GM18870 (cell line): Measurements from ENCODE around the gene HSF5.
"Not testable (repeated sequence)": the region's sequence is repeated elsewhere in the genome, so short reads cannot be mapped to it uniquely, and the experiment has no call there.

Source experiments
- ATAC-seq: cut with Tn5 transposase; IDR thresholded peaks from one replicate; pipeline ENCODE4 v1.9.1; 2021; ENCODE audit warnings: moderate library complexity; ENCODE audit not compliant: unreplicated experiment

HSF5 gene

DNA sequence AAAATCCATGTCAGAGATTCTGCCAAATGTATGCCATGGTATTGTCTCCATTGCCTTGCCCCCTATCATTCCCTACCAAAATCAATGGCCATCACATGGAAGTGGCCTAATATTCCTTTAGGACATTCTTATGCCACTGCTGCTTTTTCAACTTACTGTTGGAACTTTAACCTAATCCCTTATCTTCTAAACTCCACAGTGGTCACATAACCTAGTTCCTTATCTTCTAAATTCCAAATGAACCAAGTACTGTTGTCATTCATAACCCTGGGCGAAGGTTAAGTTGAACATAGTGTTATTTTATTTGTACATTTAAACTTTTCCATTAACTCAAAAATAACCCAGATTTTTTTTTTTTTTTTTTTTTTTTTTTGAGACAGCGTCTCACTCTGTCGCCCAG is 3.6 kb downstream of the HSF5 start:
- no peak for ATAC-seq

DNA sequence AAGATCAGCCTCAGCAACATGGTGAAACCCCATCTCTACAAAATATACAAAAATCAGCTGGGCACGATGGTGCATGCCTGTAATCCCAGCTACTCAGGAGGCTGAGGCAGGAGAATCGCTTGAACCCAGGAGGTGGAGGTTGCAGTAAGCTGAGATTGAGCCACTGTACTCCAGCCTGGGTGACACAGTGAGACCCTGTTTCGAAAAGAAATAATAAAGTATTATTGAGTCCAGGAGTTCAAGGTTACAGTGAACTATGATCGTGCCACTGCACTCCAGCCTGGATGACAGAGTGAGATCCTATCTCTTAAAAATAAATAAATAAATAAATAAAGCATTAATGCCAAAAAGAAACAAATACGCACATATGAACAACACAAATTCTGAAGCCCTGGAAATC is 6.4 kb downstream of the HSF5 start:
- ATAC-seq, result not testable (repeated sequence)

DNA sequence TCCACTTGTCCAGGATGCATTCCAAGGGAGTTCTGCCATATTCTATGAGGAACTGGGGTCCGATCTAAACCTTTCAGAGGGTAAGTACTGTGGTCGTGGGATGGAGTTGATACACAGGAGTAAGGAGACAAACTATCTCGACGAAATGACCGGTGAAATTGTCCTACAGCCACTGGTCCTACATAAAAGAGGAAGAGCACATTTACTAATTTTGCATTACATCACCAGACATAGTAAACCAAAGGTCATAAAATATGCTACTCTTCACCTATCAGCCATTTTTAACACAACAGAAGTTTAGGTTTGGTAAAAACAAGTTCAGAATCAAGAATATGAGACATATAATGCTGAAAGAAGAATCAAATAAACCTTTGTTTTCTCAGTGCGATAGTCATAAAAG is 8.1 kb downstream of the HSF5 start:
- ATAC-seq, result no peak

DNA sequence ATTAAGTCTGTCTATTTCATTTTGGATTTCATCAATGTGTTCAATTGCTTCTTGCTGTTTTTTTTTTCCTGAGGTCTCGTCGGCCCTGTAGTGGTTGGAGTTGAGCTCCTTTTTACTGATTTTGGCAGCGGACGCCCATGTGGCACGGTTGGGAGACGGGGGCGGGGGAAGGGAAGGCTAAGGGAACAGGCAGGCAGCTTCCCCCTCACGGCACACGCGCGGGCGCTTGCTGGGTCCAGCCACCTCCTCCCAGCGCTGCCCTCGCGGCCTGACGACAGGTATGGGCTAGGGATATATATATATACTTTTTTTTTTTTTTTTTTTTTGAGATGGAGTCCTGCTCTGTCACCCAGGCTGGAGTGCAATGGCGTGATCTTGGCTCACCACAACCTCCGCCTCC is 11.4 kb downstream of the HSF5 start:
- no peak for ATAC-seq

DNA sequence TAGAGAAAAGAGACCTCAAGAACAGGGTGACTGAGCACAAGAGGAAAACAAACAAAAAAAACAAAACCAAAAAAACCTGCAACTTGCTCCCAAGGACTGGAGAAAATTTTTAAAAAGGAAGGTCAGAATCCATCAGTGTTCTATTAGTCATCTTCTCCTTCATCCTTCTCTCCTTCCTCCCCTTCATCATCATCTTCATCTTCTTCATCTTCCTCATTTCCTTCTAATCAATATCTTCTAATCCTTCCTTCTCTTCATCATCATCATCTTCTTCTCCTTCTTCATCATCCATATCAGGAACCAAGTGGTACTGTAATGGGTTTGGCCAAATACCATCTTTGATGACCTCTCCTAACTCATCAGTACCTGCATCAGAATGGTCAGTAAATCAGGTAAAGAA is 12.2 kb downstream of the HSF5 start:
- ATAC-seq, result no peak

DNA sequence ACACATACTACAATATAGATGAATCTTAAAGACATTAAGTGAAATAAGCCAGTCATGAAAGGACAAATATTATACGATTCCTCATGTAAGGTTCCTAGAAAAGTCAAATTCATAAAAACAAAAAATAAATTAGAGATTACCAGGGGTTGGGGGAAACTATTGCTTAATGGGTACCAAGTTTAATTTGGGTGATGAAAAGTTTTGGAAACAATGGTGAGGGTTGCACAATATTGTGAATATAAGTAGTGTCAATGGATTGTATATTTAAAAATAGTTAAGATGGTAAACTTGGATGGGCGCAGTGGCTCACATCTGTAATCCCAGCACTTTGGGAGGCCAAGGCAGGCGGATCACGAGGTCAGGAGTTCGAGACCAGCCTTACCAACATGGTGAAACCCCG is 17.9 kb downstream of the HSF5 start:
- no peak for ATAC-seq

DNA sequence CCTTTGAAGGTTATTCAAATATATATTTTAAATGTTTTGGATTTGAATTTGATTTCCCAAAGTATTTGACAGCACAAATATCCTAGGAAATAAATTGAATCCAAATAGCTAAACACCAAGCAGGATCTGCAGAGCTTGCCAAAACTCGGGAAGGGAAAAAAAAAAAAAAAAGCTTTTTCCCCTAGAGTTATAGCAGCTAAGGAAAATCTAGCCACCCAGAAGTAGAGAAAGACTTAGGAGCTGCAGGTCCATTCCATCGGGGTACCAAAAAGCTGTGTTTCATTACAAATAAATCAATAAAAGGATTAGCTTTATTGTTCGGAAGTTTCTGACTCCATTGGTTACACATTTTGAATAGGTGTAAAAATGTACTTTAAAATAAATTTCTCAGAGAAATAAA is 19.3 kb downstream of the HSF5 start:
- no peak for ATAC-seq

DNA sequence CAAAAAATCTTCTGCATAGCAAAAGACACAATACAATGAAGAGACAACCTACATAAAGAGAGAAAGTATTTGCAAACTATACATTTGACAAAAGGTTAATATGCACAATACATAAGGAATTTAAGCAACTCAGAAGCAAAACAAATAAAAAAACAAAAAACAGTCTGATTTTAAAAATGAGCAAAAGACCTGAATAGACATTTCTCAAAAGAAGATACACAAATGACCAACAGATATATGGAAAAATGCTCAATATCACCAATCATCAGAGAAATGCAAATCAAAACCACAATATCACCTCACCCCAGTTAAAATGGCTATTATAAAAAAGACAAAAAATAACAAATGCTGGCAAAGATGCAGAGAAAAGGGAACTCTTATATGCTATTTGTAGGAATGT is 32.7 kb downstream of the HSF5 start:
- ATAC-seq, result no peak

DNA sequence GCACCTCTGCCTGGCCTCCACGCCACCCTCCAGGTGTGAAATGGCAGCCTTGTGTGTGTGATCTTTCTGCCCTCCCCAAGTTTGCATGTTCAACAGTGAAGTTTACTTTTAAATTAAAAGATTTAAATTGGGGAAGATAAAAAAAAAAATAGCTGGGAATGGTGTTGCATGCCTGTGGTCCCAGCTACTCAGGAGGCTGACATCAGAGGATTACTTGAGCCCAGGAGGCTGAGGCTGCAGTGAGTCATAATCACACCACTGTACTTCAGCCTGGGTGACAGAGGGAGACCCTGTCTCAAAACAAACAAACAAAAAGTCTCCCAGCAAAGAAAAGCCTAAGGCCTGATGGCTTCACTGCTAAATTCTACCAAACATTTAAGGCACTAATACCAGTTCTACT is 35.5 kb downstream of the HSF5 start:
- ATAC-seq, result no peak

DNA sequence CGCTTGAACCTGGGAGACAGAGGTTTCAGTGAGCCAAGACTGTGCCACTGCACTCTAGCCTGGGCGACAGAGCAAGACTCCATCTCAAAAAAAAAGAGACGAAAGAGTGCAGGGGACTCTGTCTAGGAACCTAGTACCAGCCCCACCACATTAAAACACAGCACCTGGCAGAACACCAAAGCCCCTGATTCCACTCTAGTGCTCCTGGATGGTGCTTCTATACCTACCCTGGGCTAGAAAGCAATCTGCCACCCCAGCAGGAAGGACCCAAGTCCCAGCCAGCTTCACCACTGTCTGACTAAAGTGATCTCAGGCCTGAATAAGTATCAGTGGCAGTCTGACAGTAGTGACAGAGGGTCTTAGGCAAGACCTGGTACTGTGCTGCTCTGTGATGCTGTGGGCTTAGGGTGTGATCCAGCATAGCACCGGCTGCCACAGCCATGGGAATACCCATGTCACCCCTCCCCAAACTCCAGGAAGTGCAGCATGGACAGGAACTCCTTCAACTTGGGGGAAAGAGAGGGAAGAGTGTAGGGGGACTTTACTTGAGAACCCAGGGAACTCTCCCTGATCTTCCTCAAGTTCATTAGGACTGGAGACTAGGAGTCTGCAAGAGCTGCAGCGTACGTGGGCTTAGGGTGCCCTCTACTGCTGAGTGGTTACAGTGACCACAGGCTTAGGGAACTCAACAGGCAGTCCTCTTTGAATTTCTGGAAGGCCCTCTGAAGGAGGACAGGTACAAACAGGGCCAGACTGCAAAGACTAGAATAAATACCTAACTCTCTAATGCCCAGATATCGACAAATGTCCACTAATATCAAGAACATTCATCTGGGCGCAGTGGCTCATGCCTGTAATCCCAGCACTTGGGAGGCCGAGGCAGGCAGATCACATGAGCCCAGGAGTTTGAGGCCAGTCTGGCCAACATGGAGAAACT is 40.9 kb downstream of the HSF5 start:
- no peak for ATAC-seq

DNA sequence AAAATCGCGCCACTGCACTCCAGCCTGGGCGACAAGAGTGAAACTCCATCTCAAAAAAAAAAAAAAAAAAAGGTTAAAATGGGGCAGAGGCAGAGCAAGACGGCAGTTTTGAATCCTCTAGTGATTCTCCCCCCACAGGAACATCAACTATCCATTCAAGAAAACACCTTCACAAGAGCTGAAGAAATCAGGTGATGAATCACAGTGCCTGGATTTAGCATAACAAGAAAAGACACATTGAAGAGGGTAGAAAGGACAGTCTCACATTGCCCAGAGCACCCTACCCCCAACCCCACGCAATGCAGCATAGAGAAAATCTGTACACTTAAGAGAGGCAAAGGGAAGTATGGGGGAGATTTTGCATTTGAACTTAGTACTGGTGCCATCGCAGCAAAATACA is 42.1 kb downstream of the HSF5 start:
- ATAC-seq, result no peak

DNA sequence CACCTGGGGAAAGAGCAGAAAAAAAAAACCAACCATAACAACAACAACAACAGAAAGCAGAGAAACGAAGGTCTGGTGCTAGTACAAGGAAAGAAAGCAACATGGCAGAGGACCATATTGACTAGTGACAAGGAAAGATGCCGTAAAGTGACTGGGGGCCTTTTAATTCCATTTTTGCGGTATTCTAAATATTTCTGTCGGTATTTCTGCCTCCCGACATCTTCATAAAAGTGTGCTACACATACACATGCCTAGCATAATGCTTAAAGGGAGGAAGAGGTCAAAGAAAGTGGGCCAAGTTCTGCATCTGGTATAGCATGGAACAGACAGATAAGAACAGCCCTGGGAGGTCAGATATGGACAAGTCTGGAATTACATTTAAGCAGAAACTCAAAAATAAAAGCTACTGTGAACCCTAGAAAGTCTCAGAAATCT is 51.4 kb downstream of the HSF5 start:
- ATAC-seq, result no peak

DNA sequence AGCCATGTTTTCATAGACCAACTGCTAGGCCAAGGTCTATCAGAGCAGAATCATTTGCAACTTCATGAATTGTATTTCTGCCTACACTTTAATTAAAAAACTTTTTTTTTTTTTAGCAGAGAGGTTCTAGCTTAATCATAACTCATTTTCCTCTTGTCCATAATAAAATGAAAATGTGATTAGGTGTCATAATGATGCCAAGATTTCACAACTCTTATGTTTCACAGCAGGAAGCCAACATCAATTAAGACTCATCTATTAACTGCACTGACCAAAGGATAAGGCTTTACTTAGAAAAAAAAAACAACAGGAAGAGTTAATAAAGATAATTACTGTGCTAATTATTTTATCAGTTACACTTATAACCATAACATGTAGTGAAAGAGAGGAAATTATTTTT is 52.0 kb downstream of the HSF5 start:
- no peak for ATAC-seq

DNA sequence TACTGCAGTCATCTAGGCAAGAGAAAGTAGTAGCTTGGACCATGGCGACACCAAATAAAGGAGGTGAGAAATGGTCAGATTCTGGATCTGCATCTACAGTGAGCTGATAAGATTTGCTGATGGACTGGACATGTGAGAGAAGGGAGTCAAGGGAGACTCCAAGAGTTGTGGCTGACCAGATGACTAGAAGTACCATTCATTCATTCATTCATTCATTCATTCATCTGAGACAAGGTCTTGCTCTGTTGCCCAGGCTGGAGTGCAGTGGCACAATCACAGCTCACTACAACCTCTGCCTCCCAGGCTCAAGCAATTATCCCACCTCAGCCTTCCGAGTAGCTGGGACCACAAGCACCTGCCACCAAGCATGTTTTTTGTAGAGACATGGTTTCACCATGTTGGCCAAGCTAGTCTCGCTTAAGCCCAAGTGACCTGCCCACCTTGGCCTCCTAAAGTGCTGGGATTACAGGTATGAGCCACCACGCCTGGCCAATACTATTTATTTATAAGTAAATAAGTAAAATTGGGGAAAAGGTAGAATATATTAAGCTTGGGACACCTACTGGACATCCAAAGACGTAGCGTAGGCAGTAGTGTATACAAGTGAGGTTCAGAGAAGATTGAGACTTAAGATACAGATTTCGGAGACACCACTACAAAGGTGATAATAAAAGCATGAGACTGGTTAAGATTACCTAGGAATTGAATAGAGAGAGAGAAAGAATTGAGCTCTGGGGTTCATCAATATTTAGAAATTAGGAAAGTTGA is 55.2 kb downstream of the HSF5 start:
- no peak for ATAC-seq

DNA sequence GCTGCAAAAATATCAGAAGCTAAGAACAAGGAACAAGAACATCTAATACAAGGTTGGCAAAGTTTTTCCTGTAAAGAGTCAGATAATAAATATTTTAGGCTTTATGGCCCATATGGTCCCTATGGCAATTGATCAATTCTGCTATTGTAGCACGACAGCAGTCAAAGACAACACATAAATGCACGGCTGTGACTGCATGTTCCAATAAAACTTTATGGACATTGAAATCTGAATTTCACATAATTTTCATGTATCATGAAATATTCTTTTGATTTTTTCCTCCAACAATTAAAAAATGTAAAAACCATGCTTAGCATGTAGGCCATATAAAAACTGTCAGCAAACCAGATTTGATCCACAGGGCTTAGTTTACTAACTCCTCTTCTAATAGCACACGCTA is 60.4 kb downstream of the HSF5 start:
- no peak for ATAC-seq

DNA sequence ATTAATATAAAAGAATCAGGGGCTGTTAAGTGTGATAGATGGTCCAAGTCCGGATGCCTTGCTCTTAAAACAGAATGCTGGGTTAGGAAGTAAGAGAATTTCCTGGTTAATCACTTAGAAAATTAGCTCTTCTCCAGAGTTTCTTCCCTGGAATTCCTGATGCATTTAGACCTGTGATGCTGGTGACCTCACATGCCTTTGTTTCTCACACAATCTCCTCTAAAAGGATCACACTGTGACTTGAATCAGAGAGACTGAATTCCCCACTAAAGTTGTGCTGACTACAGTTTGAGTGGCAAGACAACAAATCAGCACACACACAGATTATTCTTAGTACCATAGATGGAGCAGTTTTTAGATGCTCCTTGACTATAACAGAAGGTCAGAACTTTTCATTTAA is 66.5 kb downstream of the HSF5 start:
- no peak for ATAC-seq

DNA sequence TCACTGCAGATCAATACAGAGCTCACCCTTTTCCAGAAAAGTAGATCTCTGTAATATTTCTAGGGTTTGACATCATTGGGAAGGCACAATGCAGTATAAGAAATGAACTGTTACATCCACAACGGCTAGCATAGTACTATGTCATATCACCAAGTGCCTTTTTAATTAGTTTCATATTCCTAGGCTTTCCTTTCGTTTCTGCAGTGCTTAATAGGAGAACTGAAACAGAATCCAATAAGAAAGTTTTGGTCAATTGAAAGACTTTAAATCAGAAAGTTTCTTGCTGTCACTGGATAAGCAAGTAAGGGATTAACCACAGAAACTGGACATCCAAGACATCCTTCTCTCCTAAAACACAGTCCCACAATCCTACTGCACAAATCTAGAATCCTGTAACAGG is 67.4 kb downstream of the HSF5 start:
- ATAC-seq, result no peak

DNA sequence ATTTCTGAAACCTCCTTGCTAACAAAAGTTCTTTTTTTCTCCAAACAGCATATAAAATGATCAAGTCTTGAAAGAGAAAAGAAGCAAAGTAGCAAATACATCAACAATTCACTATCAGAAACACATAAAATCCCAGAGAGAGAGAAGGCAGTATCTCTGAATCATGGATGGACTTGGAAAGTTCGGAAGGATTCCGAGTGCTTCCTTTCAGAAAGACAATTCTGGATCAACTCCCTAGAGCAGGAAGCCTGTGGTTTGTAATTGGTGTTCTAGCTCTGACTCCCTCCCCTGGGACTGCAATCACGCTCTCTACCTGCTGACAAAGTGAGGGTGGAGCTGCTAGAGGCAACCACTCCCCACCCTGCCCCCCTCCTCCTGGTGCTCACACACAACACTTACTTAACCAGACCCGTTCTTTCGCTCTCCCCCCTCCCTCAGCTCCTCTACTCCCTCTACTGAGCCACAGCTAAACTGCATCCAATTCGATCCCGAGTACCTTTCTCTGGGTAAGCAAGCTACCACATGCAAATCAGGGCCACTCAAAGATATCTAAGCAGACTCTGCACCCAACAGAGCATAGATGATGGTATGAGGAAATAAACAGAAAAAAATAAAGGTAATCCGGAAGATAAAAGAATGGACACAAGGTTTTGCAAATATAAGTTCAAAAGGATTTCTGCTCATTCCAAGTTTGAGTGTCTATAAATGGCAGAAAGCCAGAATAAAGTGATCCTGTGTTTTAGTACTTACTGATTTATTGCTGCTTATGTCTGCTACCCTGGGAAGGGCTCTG is 70.7 kb downstream of the HSF5 start, which contains the start of gene RNF43:
Gene RNF43, minus strand, starts transcription at position 235 of the 793 bp plus-strand sequence. CDS start 1,957 bp downstream, outside the sequence.
- ATAC-seq, result peak; percentile 86

DNA sequence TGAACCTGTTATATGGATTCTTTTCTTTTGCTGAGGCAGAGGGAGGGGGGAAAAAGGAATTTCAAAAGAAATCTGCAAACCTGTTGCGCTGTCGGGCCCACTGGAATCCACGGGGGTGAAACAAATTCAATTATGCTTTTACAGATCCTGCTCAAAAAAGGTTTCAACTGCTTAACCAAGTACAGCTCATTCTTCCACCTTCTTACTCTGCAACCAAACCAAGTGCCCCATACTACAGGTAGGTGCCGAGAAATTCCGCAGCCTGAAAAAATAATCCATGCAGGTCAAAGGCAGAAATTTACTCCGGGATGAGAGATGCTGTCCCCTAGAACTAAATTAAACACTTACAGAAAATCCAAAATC is 71.3 kb downstream of the HSF5 start:
- no peak for ATAC-seq

DNA sequence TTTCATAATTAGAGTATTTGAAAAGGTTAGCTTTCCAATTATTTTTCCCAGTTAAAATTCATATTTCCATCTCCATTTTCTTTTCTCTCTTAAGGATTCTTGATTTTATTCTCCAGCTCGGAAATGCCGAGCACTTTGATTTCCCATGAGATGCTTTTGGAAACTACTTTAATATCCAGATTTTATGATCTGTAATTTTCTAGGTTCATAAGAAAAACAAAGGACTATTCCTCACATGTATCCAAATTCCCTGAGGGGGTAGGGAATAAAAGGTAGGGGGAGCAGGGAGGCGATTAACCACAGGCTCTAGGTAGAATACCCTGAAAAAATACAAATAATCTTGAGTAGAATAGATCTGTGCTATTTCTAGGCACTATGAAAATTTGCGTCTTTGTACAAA is 71.8 kb downstream of the HSF5 start:
- no peak for ATAC-seq

DNA sequence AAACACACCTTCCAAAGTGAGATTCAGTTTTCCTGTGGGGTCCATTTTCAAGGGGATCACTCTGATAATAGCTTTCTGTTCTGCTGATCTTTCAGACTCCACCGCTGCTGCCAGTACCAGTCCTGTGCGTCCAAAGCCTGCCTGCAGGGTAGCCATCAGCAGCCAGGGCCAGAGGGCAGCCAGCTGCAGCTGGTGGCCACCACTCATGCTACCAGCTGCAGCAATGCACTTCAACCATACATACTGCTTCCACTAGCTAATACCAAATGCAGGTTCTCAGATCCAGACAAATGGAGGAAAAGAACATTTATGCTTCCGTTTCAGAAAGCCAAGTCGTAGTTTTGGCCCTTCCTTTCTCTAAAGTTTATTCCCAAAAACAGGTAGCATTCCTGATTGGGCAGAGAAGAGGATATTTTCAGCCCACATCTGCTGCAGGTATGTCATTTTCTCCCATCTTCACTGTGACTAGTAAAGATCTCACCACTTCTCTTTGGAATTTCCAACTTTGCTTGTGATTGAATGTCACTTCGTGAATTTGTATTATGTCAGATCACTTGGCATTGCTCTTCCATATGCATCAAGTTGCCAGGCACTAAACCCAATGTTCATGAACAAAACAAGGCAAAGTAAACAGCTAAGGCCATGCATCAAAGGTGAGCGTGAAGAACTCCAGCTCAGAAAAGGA is 72.7 kb downstream of the HSF5 start:
- ATAC-seq, result no peak
